ENCODE results near the gene VIM. TPM values are rescaled to one million over a fixed set of nuclear protein-coding genes. Genes with fewer than 3 reads are reported as not detected.
A peak's percentile ranks its signal among the peaks of the same experiment; 100 is the strongest.

VIM gene
- total and polyA plus RNA-seq, 10 of the 15 experiments (the other 5 are each of a cell fraction or from before 2014, with no cell fraction given) = 44.2 to 287 (median 188) TPM

- TF ChIP-seq SIX5 (IDR thresholded peaks at IDR 0.05; ENCODE audit: low read depth, low read length, severe bottlenecking) = no peak
These were observed 29.7 kb downstream of the VIM start (continued) for GRCh38 chr10:17257466-17258321.

DNA sequence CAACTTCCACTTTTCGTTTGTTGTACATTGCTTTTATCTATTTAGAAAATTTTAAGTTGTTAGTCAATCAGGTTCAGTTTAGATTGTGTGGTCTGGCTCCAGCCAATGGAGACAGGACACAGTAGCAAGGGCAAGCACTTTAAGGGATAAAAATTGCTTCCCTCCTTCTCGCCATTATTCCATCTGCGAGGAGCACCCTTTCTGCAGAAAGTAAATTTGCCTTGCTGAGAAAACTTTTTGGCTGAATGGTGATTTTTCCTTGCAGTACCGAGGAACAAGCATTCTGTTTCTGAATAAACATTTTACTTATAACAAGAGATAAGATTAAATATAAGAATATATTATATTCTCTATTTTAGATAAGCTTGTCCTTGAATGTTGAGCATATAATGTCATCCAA lies 34.5 kb downstream of the VIM start:
- intact Hi-C loops (cut with micrococcal nuclease; ENCODE audit: unreplicated experiment) (no loop called here), in situ Hi-C loops (cut with MboI) (loop anchor here (25.0 kb wide), 1 partner anchor 1375 kb away; no protein-coding TSS in a partner anchor)
- Histone ChIP-seq H3K9me3 (replicated peaks; ENCODE audit: control insufficient read depth, insufficient read depth, low read length) (peaks cover 2% of the 10 kb centered on the region; the same call in 1 of the 3 replicates), H3K79me2 (ENCODE audit: control insufficient read depth, insufficient read depth, low read length) (no peaks in the 10 kb centered on the region), H3K9ac (ENCODE audit: control insufficient read depth, insufficient read depth, low read length) (no peak overlapping the region), H4K20me1 (ENCODE audit: control insufficient read depth, insufficient read depth) (no peaks in the 10 kb centered on the region), H3K36me3 (ENCODE audit: control insufficient read depth in 2 of 2, insufficient read depth in 2 of 2, low read length in 1 of 2) (no peaks in the 10 kb centered on the region), H3K27me3 (replicated peaks in 1 of 2; ENCODE audit: control insufficient read depth in 2 of 2, insufficient read depth in 2 of 2, low read length in 1 of 2) (no peaks in the 10 kb centered on the region; a peak in 1 of 4 replicates), H3K4me2 (ENCODE audit: control insufficient read depth, insufficient read depth) (no peak overlapping the region), H3K4me1 (ENCODE audit: control insufficient read depth, insufficient read depth, low read length) (no peaks in the 10 kb centered on the region), H3K27ac (ENCODE audit: control insufficient read depth, insufficient read depth) (no peak overlapping the region), H2AFZ (ENCODE audit: control insufficient read depth, low read depth, low read length) (no peak overlapping the region), H3K4me3 (no peak overlapping the region)
- 40% methylated on average over 4 of the region's 4 CpGs for WGBS (ENCODE audit: insufficient coverage, insufficient replicate concordance, low lambda C conversion rate, missing lambda C conversion rate)
- ChIA-PET SMC1A (ENCODE audit: uncharacterized antibody, unreplicated experiment) (no interaction called here), POLR2A (no interaction called here), CTCF (no interaction called here), RAD21 (ENCODE audit: unreplicated experiment) (no interaction called here)
- no TSS peak for BruUV-seq (replicated peaks)
- TF ChIP-seq NRF1 (conservative IDR thresholded peaks at IDR 0.05; ENCODE audit: low read depth, low read length) (no peak), CBX5 (IDR thresholded peaks at IDR 0.05; ENCODE audit: low read depth) (peak; percentile 56; the same call in 1 of the 2 replicates)
- ATAC-seq (no peak), DNase-seq (ENCODE audit: low read depth, low spot score) (no peak), FAIRE-seq (no peak)

DNA sequence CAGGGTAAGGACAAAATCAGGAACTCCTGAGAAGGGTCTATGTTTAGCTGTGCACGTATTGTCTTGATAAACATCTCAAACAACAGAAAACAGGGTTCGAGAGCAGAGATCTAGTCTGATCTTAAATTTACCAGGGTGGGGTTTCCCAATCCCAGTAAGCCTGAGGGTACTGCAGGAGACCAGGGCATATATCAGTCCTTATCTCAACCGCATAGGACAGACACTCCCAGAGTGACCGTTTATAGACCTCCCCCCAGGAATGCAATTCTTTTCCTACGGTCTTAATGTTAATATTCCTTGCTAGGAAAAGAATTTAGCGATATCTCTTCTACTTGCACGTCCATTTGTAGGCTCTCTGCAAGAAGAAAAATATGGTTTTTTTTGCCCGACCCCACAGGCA lies 35.5 kb downstream of the VIM start:
- WGBS (ENCODE audit: insufficient coverage, insufficient replicate concordance, low lambda C conversion rate, missing lambda C conversion rate) = 48% methylated on average over 8 of the region's 8 CpGs
- H3K9me3 ChIP-seq (replicated peaks; ENCODE audit: control insufficient read depth, insufficient read depth, low read length) = peaks cover 2% of the 10 kb centered on the region; the same call in 1 of the 3 replicates
- no peaks in the 10 kb centered on the region for H3K36me3 ChIP-seq (ENCODE audit: control insufficient read depth in 2 of 2, insufficient read depth in 2 of 2, low read length in 1 of 2)
- no peak overlapping the region for H3K9ac ChIP-seq (ENCODE audit: control insufficient read depth, insufficient read depth, low read length)
- ATAC-seq (no peak), DNase-seq (ENCODE audit: low read depth, low spot score) (no peak), FAIRE-seq (no peak)
- TF ChIP-seq ATF3 (IDR thresholded peaks at IDR 0.05; ENCODE audit: borderline replicate concordance, extremely low read depth, low read depth, low read length) (no peak), BMI1 (IDR thresholded peaks at IDR 0.05; ENCODE audit: borderline replicate concordance) (no peak), SMAD1 (IDR thresholded peaks at IDR 0.05; ENCODE audit: low read depth, partially characterized antibody) (no peak), TBL1XR1 (IDR thresholded peaks at IDR 0.05; ENCODE audit: low read depth, low read length) (no peak), CBX5 (IDR thresholded peaks at IDR 0.05; ENCODE audit: low read depth) (peak; percentile 29; the same call in 1 of the 2 replicates)
- H2AFZ ChIP-seq (ENCODE audit: control insufficient read depth, low read depth, low read length) = no peak overlapping the region
- no TSS peak for BruUV-seq (replicated peaks)
- ChIA-PET POLR2A (no interaction called here), CTCF (no interaction called here), SMC1A (ENCODE audit: uncharacterized antibody, unreplicated experiment) (no interaction called here), RAD21 (ENCODE audit: unreplicated experiment) (no interaction called here)
- H4K20me1 ChIP-seq (ENCODE audit: control insufficient read depth, insufficient read depth) = no peaks in the 10 kb centered on the region
- intact Hi-C loops (cut with micrococcal nuclease; ENCODE audit: unreplicated experiment) (no loop called here), in situ Hi-C loops (cut with MboI) (loop anchor here (25.0 kb wide), 1 partner anchor 1376 kb away; no protein-coding TSS in a partner anchor)
- H3K4me1 ChIP-seq (ENCODE audit: control insufficient read depth, insufficient read depth, low read length) = no peaks in the 10 kb centered on the region
- H3K27me3 ChIP-seq (replicated peaks in 1 of 2; ENCODE audit: control insufficient read depth in 2 of 2, insufficient read depth in 2 of 2, low read length in 1 of 2) = no peaks in the 10 kb centered on the region; a peak in 1 of 4 replicates
- no peak overlapping the region for H3K4me3 ChIP-seq
- no peaks in the 10 kb centered on the region for H3K79me2 ChIP-seq (ENCODE audit: control insufficient read depth, insufficient read depth, low read length)
- no peak overlapping the region for H3K4me2 ChIP-seq (ENCODE audit: control insufficient read depth, insufficient read depth)
- no peak overlapping the region for H3K27ac ChIP-seq (ENCODE audit: control insufficient read depth, insufficient read depth)
